ENCODE results near the gene OR6C2.

GRCh38 chr12:55420307-55420962, 23.4 kb upstream of the OR6C2 start:
- TF ChIP-seq CTCF (IDR thresholded peaks at IDR 0.05) = no peak
- no peak for TF ChIP-seq ZFX (IDR thresholded peaks at IDR 0.05; ENCODE audit: borderline replicate concordance)

Measured in 22Rv1 (cell line).